ENCODE data around the gene CAPG.

GRCh38 chr2:85368921-85369320 is 41.2 kb downstream of the CAPG start:
- TF ChIP-seq, protein P1, sequence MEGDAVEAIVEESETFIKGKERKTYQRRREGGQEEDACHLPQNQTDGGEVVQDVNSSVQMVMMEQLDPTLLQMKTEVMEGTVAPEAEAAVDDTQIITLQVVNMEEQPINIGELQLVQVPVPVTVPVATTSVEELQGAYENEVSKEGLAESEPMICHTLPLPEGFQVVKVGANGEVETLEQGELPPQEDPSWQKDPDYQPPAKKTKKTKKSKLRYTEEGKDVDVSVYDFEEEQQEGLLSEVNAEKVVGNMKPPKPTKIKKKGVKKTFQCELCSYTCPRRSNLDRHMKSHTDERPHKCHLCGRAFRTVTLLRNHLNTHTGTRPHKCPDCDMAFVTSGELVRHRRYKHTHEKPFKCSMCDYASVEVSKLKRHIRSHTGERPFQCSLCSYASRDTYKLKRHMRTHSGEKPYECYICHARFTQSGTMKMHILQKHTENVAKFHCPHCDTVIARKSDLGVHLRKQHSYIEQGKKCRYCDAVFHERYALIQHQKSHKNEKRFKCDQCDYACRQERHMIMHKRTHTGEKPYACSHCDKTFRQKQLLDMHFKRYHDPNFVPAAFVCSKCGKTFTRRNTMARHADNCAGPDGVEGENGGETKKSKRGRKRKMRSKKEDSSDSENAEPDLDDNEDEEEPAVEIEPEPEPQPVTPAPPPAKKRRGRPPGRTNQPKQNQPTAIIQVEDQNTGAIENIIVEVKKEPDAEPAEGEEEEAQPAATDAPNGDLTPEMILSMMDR (IDR thresholded peaks at IDR 0.05), result no peak
- no peak for TF ChIP-seq POLR2A (IDR thresholded peaks at IDR 0.05)
- TF ChIP-seq POLR2AphosphoS5 (IDR thresholded peaks at IDR 0.05), result no peak
- no peak for TF ChIP-seq EP300 (IDR thresholded peaks at IDR 0.05; ENCODE audit: low read depth)

Measured in transverse colon (tissue), 4 donors.